Activated CD8-positive, alpha-beta memory T cell treated with anti-CD3 and anti-CD28 coated beads, Interleukin-2, amount 50 U/mL, for 24 hours (primary cell): ENCODE data around the gene MARS1.
A peak's percentile ranks its signal among the peaks of the same experiment; 100 is the strongest.

Experiments used
- DNase-seq: peaks from one replicate; pipeline ENCODE4 v3.0.0-alpha.2; 2020; ENCODE audit errors: extremely low read depth

MARS1 gene

GRCh38 chr12:57530396-57531142 lies 42.7 kb downstream of the MARS1 start:
- no peak for DNase-seq

DNA sequence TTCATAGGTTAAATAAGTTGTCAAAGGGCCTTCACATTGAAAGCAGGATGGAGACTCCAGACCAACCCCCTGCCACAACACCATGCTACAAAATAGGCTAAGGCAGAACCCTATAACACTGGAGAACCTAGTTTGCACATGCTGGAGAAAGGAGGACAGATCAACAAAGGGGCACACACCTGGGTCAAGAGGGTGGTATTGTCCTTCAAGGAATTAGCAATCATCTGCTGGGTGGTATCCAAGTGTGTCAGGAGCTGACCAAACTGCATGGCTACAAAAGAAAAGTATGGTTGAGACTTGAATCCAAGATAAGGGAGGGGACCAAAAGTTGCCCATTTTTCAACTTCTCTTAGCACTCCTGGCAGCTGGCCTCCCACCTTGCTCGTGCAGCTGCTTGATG lies 44.0 kb downstream of the MARS1 start:
- no peak for DNase-seq

GRCh38 chr12:57533108-57533507 lies 45.2 kb downstream of the MARS1 start:
- no peak for DNase-seq

GRCh38 chr12:57534250-57534649 lies 46.4 kb downstream of the MARS1 start:
- no peak for DNase-seq

DNA sequence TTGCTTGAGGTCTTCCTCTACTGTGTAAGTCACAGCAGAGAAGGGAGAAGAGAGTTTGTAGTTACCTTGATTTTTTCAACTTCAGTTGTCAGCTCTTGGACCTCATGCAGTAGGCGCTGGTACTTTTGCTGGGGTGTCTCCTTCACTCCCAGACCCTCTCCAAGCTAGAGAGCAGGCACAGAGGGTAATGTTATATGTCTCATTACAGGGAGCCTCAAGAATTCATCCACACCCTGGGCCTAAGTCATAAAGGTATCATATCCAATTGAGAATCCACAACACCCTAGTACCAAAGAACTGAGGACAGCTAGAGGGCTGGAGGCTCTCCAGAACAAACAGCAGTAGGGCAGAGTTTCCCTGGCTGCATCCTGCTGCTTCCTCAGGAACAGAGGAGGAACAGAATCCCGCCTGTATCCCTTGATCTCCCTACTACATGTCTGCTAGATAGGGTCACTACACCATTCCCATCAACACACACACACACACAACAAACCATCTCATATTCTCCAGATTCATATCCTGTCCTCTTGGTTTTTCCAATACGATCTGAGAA lies 47.2 kb downstream of the MARS1 start:
- no peak for DNase-seq

GRCh38 chr12:57535764-57536596 lies 48.1 kb downstream of the MARS1 start:
- DNase-seq: no peak

GRCh38 chr12:57536597-57536942 lies 48.7 kb downstream of the MARS1 start:
- no peak for DNase-seq

DNA sequence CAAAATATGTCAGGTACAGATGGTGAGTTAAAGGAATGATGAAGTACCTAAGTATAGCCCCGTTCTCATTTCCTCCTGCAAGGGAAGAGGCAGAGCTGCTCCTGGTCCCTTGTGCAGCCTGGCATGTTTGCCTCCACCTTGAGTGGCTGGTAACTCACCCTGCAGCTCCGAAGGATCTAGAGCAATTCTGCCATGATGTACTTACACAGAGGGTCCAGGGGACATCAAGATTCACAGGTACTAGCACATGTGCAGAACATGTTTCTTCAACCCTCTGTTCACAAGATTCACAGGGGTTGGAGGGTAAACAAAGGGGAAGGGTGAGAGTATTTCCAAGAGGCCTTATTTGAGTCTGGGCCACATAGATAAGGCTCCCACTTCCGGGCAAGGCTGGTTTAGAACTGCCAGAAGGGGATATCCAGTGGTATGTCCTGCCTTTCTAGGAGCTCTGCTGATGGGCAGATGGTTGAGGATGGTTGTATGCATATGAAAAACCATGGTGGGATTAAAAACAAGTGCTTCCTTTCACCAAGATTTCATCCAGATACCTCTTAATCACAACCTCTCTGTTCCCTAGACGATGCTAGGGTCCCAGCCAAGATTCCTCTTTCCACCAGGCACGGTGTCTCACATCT lies 51.4 kb downstream of the MARS1 start:
- no peak for DNase-seq

DNA sequence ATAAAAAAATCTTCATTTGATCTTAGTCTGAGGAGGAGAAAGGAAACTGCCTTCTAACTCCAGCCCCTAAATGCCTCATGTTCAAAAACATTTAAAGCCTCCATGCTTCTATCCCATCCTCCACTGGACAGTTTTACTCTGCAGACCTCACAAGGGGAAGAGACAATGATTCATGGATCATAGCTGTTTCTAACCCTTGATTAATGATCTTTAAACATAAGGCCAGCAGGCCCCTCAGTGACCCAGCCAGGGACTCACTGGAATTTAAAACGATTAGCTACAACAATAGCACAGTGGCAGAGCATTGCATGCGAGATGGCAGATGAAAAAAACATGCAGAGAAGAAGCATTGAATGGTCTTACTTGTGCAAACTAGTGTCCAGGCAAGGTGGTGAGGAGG lies 53.1 kb downstream of the MARS1 start:
- DNase-seq: no peak

GRCh38 chr12:57541717-57542116 lies 53.8 kb downstream of the MARS1 start:
- no peak for DNase-seq

DNA sequence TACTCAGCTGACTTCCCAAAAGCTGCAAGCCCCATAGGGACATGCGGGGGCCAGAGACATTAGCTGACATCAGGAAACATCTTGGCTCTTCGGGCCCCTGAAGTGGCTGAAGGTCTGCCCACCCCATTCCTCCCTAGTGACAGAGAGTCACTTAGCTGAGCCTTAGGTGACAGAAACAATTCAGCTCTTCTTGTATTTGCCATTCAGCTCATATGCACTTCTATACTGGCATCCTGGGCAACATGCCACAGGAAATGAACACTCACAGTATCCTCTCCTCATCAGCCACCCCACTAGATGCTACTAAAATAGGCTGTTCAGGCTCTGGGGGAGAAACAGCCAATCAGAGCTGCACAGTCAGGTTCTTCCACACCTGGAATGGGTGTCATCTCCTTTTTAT lies 55.7 kb downstream of the MARS1 start:
- DNase-seq: no peak

- no peak for DNase-seq
These were observed 58.1 kb downstream of the MARS1 start for GRCh38 chr12:57545809-57546437.

GRCh38 chr12:57546438-57547287 lies 58.8 kb downstream of the MARS1 start, which contains the start of gene DCTN2:
TSS of gene DCTN2 (minus strand) at chr12:57547192. CDS start at chr12:57547063, 129 bp downstream.
- peak; percentile 83 for DNase-seq

GRCh38 chr12:57547288-57548012 lies 59.6 kb downstream of the MARS1 start:
- DNase-seq: no peak

DNA sequence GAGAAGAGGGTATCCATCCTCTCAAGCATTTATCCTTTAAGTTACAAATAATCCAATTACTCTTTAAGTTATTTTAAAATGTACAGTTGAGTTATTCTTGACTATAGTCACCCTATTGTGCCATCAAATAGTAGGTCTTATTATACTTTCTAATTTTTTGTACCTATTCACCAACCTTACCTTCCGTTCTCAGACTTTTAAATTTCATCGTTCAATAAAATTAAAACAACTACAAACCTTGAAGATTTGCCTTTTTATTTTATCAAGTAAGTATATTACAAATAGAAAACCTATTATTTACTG lies 60.1 kb downstream of the MARS1 start:
- DNase-seq: no peak

DNA sequence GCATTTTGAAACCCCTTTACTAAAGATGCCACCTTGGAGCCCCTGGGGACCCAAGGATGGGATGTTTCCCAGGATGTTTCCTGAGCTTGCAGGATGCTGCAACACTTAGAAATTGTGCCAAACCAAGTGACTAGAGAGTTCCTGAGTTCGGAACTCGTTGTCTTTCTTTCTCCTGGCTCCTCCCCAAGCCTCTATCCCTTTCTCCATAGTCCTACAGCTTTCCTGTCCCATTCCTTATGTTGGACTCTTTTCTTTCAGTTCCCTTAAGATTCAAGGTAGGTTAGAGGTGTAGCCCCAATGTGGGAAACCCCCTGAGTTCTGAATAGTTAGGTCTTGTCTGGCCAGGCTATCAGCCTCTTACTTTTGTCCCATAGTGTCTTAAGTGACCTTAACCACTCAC lies 60.6 kb downstream of the MARS1 start:
- DNase-seq: no peak

DNA sequence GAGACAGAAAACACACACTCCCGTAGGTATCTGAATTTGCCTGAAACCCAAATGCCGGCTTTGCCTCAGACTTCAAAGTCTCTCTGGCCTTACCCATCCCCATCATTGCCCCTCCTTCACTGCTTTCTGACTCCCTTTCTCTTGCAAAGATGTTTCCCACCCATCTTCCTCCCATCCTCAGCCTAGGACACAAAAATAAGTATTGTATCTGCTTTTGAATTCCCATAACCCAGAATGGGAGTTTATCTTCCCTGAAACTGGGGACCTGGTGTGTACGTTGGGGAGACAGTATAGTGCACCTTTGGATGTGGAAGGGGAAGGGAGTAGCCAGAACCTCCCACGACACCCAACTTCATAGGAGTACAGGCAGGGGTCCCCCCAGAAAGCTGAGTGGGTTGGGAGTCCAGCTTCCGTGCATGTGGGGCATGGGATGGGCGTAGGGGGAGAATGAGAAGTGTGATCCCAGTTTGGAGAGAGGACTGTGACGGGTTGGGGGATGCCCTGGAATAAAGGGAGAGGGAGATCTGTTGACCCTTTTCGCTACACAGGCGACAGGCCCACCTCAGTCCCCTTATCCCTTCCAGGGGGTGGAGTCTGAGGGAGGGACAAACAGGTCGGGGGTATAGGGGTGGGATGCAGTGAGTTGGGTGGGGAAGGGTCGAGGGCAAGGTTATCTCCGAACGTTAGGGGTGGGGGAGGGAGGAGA lies 61.5 kb downstream of the MARS1 start:
- no peak for DNase-seq

DNA sequence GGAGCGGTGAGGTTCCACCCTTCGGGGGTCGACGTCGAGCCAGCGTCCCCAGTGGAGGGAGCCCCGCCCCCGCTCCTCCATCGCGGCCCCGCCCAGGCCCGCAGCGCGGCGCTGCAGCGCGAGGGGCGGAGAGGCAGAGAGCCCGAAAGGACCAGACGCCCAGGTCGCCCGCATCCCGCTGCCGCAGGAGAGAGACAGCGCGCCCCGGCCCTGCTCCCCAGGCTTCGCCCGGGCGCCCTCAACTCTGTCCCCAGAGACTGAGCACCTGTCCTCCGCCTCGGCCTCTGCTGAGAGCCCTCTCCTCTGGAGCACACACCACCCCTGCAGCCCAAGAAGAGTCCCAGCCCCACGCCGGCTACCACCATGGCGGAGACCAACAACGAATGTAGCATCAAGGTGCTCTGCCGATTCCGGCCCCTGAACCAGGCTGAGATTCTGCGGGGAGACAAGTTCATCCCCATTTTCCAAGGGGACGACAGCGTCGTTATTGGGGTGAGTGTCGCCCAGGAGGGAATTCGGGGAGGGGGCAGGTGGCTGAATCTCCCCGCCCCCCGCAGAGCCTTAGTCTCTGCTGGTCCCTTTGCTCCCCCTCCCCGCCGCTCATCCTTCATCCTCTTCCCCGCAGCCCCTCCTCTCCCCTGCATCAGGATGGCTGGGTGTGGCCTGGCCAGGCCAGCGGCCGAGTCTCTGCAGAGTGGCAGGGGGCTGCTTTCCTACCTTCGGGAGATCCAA lies 62.2 kb downstream of the MARS1 start, which contains the start of gene KIF5A:
Gene KIF5A (plus strand): TSS at position 136 of the 732 bp plus-strand sequence. CDS start 228 bp downstream, at position 364.
- DNase-seq: peak; percentile 14
